GM12872 (cell line): ENCODE data around the gene BCL11A.

Experiments used
- CTCF ChIP-seq: IDR thresholded peaks from 3 replicates; pipeline ENCODE4 v1.5.1; 2011; ENCODE audit warnings: low read depth, mild to moderate bottlenecking, low read length, moderate library complexity; ENCODE audit not compliant: insufficient read depth

The BCL11A gene

GRCh38 chr2:60522462-60522861 lies 31.0 kb downstream of the BCL11A start:
- TF ChIP-seq CTCF, result no peak

DNA sequence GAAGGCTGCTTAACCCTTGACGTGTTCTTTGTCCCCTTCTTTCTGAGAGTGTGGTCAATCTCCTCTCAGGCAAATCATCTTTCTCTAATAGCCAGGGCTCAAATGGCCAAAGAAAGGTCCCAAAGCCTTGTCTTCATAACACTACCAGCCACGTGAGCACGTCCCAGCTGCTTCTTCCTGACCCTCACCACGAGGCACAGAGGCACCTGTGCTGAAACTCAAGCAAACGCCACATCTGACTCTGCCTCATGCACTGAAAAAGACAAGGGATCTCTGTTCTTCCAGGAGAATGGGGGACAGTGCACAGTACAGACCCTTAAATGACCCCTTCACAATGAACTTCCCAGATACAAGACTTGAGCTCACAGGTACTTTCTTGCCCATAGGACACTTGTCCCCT lies 31.8 kb downstream of the BCL11A start:
- TF ChIP-seq CTCF, result no peak

GRCh38 chr2:60520917-60521539 lies 32.4 kb downstream of the BCL11A start:
- no peak for TF ChIP-seq CTCF

DNA sequence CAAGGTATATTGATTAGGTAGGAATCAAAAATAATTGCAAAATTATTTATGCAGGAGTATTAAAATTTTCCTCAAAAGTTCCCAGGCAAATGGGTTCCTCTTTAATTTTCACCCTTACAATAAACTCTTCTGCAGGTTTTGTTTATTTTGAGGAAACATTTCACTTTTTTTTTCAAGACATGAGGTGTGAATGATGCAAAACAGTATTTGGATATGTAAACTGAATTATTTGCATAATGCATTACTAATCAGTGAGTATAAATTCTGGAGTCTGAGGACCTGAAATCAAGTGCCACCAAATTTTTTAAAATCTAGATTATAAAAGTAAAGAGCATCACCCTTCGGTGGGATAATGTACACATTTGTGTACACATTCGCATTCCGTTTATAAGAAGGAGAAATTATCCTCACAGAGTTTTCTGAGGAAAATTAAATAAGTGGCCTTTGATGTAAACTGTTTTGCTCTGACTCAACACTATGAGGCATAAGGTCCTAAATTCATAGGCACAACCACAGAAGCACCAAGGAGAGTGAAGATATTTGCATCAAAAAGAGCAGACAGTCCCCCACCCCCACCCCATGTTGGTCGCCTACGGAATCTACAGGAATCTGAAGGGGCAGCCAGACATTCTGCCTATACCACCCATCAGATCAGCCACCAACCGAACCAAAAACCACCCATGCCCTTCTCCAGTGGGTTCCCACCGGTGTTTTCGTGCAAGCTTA lies 33.1 kb downstream of the BCL11A start:
- TF ChIP-seq CTCF, result no peak

GRCh38 chr2:60519231-60519863 lies 34.1 kb downstream of the BCL11A start:
- no peak for TF ChIP-seq CTCF

GRCh38 chr2:60518567-60518966 lies 34.9 kb downstream of the BCL11A start:
- no peak for TF ChIP-seq CTCF

- no peak for TF ChIP-seq CTCF
Observed at GRCh38 chr2:60517446-60517845, 36.0 kb downstream of the BCL11A start.
